ENCODE data around the gene LYPD5.

DNA sequence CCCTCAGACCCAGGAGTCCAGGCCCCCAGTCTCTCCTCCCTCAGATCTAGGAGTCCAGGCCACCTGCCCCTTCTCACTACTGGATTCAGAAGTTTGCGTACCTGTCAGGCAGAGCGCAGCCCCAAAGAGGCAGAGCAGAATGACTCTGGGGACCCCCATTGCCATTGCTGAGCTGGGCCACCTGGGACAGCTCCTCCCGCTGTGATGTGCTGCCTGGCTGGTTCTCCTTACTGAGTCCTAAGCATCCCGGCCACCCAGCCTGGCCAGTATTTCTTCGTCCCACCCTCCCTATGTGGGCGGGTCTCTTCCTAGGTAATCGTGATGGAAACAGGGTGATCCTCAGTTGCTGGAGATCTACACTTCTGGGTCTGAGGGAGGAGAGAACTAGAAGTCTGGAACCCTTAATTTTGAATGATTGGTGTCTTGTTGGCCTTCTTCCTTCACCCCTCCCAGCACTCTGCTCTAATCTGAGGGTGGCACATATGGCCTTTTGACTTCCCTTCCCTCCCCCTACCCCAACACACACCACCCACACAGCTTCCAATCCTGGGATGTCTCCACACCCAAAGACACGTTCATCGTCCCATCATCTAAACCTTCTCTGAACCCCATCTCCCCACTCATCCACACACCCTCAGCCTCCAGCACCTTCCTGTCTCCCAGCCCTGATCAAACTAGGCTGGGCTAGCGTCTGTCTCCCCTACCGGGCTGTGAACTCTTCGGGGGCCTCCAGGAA lies at the start of gene LYPD5:
- TF ChIP-seq TAF1 (IDR thresholded peaks at IDR 0.05; ENCODE audit: low read depth) (no peak), RAD21 (conservative IDR thresholded peaks at IDR 0.05) (no peak)
- TF ChIP-seq, protein P1, sequence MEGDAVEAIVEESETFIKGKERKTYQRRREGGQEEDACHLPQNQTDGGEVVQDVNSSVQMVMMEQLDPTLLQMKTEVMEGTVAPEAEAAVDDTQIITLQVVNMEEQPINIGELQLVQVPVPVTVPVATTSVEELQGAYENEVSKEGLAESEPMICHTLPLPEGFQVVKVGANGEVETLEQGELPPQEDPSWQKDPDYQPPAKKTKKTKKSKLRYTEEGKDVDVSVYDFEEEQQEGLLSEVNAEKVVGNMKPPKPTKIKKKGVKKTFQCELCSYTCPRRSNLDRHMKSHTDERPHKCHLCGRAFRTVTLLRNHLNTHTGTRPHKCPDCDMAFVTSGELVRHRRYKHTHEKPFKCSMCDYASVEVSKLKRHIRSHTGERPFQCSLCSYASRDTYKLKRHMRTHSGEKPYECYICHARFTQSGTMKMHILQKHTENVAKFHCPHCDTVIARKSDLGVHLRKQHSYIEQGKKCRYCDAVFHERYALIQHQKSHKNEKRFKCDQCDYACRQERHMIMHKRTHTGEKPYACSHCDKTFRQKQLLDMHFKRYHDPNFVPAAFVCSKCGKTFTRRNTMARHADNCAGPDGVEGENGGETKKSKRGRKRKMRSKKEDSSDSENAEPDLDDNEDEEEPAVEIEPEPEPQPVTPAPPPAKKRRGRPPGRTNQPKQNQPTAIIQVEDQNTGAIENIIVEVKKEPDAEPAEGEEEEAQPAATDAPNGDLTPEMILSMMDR (IDR thresholded peaks at IDR 0.05; ENCODE audit: poor library complexity, severe bottlenecking) = no peak

Measured in neural cell (in vitro differentiated cells).